ENCODE results near the gene CTIF.

DNA sequence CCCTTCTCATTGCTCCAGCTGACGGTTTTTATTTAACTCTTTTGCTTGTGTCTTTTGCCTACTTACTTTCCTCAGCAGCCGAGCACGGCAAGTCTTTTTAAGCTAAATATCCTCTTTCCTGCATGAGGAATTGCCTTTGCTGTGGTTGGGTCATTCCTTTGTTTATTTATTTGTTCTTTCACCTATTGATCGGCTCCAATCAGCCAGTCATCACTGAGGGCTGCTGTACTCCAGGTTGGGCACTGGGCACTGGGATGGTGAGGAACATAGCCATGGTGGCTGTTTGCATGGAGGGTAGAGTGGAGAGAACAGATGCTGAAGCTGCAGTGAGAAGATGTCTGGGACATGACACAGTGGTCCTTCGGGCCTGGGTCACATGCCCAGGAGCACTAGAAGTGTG, 105.2 kb downstream of the CTIF start:
- no peak for TF ChIP-seq EGR1 (IDR thresholded peaks at IDR 0.05)
- no peak for TF ChIP-seq EP300 (IDR thresholded peaks at IDR 0.05; ENCODE audit: borderline replicate concordance)
- no peak for TF ChIP-seq TEAD4 (IDR thresholded peaks at IDR 0.05)
- TF ChIP-seq YY1 (IDR thresholded peaks at IDR 0.05; ENCODE audit: low read depth): no peak
- TF ChIP-seq, protein P1, sequence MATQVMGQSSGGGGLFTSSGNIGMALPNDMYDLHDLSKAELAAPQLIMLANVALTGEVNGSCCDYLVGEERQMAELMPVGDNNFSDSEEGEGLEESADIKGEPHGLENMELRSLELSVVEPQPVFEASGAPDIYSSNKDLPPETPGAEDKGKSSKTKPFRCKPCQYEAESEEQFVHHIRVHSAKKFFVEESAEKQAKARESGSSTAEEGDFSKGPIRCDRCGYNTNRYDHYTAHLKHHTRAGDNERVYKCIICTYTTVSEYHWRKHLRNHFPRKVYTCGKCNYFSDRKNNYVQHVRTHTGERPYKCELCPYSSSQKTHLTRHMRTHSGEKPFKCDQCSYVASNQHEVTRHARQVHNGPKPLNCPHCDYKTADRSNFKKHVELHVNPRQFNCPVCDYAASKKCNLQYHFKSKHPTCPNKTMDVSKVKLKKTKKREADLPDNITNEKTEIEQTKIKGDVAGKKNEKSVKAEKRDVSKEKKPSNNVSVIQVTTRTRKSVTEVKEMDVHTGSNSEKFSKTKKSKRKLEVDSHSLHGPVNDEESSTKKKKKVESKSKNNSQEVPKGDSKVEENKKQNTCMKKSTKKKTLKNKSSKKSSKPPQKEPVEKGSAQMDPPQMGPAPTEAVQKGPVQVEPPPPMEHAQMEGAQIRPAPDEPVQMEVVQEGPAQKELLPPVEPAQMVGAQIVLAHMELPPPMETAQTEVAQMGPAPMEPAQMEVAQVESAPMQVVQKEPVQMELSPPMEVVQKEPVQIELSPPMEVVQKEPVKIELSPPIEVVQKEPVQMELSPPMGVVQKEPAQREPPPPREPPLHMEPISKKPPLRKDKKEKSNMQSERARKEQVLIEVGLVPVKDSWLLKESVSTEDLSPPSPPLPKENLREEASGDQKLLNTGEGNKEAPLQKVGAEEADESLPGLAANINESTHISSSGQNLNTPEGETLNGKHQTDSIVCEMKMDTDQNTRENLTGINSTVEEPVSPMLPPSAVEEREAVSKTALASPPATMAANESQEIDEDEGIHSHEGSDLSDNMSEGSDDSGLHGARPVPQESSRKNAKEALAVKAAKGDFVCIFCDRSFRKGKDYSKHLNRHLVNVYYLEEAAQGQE (IDR thresholded peaks at IDR 0.05; ENCODE audit: low read depth): no peak
- TF ChIP-seq RAD21 (IDR thresholded peaks at IDR 0.05; ENCODE audit: low read depth): no peak
- TF ChIP-seq TCF12 (IDR thresholded peaks at IDR 0.05; ENCODE audit: low read depth): no peak
